Measurements from ENCODE around the gene IREB2.

- TF ChIP-seq POLR2AphosphoS5 (IDR thresholded peaks at IDR 0.05; ENCODE audit: insufficient read depth, low read depth, low read length) (no peak), CTCF (IDR thresholded peaks at IDR 0.05; ENCODE audit: extremely low read depth in 1 of 2, insufficient read depth in 1 of 2, low read depth in 1 of 2, low read length in 2 of 2) (no peak), MYC (IDR thresholded peaks at IDR 0.05; ENCODE audit: low read depth, low read length) (no peak), MAX (IDR thresholded peaks at IDR 0.05; ENCODE audit: insufficient read depth, insufficient read length) (no peak), GATA2 (IDR thresholded peaks at IDR 0.05; ENCODE audit: insufficient read depth, insufficient read length, low read depth, low read length) (no peak), POLR2A (IDR thresholded peaks at IDR 0.05; ENCODE audit: low read depth, low read length) (no peak)
These were observed 22.7 kb upstream of the IREB2 start for GRCh38 chr15:78415284-78415683.

All from endothelial cell of umbilical vein (primary cell).